Stimulated activated CD8-positive, alpha-beta memory T cell treated with anti-CD3 and anti-CD28 coated beads, Interleukin-2, amount 100 ng/mL, for 48 hours (primary cell): ENCODE results near the gene KNTC1.
"Not testable (repeated sequence)": the region's sequence is repeated elsewhere in the genome, so short reads cannot be mapped to it uniquely, and the experiment has no call there.

ENCODE experiments used
- DNase-seq, 2 donors: peaks; one replicate each; pipeline ENCODE4 v3.0.0-alpha.2; 2020; ENCODE audit warnings: low read depth in 2 of 2

KNTC1 gene

DNA sequence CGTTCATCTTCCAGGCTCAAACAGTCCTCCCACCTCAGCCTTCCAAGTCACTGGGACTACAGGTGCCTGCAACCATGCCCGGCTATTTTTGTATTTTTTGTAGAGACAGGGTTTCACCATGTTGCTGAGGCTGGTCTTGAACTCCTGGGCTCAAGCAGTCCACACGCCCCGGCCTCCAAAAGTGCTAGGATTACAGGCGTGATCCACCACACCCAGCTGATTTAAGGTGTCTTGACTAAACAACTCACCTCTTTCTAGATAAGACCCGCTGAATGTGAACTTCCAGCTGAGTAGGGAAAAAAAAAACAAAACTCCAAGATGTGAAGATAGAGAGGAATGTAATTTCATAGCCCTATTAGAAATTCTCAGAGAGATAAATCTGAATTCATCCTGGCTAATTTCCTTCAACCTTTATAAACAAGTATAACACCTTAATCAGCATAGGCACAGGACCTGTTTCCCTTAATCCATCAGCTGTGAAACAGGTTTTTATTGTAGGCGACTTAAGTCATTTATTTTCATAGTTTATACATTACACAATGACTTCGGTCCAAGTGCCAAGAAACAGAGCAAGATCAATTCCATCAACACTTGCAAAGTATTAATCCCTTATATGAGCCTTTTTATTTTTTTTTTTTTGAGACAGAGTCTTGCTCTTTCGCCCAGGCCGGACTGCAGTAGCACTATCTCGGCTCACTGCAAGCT, 124.6 kb downstream of the KNTC1 start:
- DNase-seq = no peak

- DNase-seq = not testable (repeated sequence)
Measured at GRCh38 chr12:122653291-122653690, 126.2 kb downstream of the KNTC1 start.

GRCh38 chr12:122656298-122656697, 129.2 kb downstream of the KNTC1 start:
- no peak for DNase-seq

- DNase-seq = no peak
Measured at GRCh38 chr12:122659579-122659978, 132.5 kb downstream of the KNTC1 start.

DNA sequence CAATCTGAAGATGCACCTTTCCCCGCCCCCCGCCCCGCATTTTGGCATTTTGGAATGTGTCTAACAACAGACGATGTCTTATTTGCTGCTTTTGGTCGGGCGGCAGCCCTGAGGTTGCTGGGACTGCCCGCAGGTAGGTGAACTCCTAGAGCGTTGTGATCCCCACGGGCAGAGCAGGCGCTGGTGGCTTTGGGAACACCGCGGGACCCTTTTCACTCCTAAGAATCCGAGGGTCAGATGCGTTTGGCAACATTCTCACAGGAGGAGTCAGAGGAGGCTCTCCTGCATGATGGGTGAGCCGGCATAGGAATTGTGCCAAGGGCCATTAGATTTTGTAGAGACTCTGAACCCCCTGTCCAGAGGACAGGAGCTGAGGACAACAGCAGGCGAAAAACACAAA, 134.2 kb downstream of the KNTC1 start:
- DNase-seq = no peak

DNA sequence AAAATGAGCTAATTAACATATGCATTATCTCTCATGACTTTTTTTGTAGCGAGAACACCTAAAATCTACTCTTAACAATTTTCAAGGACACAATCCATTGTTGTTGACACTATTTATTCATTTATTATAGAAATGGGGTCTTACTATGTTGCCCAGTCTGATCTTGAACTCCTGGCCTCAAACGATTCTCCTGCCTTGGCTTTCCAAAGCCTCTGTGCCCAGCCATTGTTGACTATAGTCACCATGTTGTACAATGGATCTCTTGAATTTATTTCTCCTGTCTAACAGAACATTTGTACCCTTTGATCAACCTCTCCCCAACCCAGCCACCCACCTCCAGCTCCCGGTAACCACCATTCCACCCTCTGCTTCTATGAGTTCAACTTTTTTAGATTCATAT, 134.9 kb downstream of the KNTC1 start:
- DNase-seq = no peak

GRCh38 chr12:122665349-122665748, 138.3 kb downstream of the KNTC1 start:
- DNase-seq = no peak

DNA sequence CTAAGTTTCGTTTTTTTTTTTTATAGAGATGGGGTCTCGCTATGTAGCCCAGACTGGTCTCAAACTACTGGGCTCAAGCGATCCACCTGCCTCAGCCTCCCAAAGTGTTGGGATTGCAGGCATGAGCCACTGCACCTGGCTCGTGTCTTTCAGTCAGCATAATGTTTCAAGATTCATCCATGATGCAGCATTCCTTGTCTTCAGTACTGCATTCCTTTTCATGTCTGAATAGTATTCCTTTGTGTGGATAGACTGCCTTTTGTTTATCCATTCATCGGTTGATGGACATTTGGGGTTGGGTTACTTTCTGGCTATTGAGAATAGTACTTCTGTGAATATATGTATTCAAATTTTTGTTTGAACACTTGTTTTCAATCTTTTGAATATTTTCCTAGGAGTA, 138.7 kb downstream of the KNTC1 start:
- no peak for DNase-seq

- DNase-seq = no peak
Measured at GRCh38 chr12:122668268-122668667, 141.2 kb downstream of the KNTC1 start.

GRCh38 chr12:122669397-122670070, 142.5 kb downstream of the KNTC1 start:
- DNase-seq = no peak

DNA sequence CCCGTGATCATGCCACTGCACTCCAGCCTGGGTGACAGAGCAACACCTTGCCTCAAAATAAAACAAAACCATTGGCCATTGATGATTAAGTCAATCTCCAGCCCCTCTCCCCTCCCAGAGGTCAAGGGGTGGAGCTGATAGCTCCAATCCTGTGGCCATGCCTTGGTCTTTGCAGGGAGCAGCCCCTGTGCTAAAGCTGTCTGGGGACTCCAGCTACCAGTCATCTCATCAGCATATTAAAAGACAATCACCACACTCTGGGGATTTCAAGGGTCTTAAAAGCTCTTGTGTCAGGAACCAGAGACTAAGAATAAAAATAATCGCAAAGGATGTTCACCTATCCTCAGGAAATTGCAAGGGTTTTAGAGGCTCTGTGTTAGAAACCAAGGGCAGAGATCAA, 145.5 kb downstream of the KNTC1 start:
- no peak for DNase-seq
